Left hindlimb (tissue), 1 donor: Measurements from ENCODE around the gene MYH11.
"Not testable (repeated sequence)": the region's sequence is repeated elsewhere in the genome, so short reads cannot be mapped to it uniquely, and the experiment has no call there.

ENCODE experiments used
- DNase-seq: peaks from one replicate; pipeline ENCODE4 v3.0.0-alpha.2; 2018

The MYH11 gene

DNA sequence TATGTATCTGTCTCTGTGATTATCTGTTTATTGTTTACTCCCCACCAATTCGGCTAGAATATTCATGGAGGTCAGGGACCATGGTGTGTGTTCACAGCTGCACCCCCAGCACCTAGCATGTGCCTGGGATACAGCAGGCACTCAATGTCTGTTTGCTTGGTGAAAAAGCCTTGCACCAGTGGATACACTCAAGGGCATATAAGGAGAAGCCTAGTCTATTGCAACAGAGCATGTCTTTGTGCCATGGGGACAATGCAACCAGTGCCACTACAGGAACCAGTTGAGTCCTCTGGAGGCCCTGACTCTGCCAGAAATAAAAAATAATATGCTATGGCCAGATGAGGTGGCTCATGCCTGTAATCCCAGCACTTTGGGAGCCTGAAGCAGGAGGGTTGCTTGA, 113.2 kb downstream of the MYH11 start:
- no peak for DNase-seq

DNA sequence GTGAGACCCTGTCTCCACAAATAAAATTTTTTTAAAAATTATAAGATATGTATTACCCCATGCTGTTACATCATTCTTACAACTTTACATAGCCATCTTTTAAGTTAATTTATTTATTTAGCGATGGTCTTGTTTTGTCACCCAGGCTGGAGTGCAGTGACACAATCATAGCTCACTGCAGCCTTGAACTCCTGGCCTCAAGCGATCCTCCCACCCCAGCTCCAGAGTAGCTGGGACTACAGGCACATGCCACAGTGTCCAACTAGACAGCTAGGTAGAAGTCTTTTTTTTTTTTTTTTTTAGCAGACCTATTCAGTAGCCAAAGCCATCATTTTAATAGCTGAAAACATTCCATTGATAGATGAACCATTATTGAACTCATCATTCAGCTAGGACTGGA, 114.1 kb downstream of the MYH11 start:
- no peak for DNase-seq

DNA sequence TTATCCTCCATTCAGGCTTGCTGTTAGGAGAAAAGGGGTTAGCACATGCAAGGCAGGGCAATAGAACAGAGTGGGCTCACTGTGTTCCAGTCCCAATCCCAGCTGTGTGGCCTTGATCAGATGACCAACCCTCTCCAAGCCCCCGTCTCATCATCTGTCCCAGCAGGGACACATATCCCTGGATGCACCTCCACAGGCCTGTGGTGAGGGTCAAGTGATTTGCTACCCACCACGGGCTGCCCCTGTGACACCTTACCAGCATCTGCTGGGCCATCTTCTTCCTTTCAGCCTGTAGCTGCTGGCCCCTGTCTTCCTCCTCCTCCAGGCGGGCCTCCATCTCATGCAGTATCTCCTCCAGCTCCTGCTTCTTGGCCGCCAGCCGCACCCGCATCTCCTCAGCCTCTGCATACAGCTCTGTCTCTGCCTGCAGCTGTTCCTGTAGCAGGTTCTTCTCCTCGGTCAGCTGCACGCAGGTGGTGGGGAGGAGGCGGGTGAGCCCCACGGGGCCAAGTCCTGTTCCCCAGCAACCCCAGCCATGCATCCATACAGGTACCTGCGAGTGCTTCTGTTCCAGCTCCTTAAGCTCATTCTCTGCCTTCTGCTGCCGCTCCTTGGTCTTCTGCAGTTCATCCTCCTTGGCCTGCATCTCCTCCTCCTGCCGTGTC, 115.5 kb downstream of the MYH11 start:
- no peak for DNase-seq

DNA sequence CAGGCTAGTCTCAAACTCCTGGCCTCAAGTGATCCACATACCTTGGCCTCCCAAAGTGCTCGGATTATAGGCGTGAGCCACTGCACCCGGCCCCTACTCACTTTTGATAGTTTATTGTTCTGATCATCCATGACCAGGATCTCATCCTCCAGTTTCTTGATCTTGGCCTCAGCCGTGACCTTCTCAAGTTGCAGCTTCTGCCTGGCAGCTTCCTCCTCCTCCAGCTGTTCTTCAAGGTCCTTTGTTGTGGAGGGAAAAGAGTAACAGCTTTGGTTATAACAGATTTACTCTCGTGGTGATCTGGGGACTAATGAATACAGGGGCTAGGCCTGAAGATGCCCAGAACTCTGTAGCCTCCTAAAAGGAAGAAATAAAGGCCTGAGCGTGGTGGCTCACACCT, 116.9 kb downstream of the MYH11 start:
- no peak for DNase-seq

DNA sequence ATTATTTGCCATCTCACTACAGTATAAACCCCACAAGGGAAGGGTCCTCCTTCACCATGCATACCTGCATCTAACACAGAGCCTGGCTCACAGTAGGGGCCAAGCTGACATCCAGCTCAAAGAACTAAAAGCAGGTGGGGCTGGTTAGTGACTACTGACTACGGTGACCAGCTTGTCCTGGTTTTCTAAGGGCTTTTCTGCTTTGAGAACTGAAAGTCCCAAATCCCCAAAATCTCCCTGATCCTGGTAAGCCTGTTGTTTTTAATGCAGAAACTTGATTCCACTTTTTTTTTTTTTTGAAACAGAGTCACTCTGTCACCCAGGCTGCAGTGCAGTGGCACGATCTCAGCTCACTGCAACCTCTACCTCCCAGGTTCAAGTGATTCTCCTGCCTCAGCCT, 117.4 kb downstream of the MYH11 start:
- DNase-seq: no peak

DNA sequence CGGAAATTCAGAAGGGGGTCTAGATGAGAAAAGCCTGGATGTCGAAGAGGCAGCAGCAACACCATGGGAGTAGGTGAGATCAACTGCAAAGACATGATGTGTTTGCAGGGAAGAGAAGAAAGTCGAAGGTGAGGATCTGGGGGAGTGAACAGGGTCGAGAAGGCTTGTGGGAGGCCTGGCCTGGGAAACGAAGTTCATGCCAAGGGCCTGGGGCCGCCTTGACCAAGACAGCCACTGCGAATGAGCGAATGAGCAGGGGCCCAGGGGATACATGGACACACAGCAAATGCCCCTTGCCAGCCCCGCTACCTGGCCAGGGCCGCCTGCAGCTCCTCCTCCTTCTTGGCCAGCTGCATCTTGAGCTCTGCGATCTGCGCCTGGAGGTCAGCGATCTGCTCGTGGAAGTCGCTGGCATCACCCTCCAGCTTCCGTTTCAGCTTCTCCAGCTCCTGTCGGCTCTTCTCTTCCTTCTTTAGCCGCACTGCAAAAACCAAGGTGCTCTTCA, 119.6 kb downstream of the MYH11 start:
- no peak for DNase-seq

DNA sequence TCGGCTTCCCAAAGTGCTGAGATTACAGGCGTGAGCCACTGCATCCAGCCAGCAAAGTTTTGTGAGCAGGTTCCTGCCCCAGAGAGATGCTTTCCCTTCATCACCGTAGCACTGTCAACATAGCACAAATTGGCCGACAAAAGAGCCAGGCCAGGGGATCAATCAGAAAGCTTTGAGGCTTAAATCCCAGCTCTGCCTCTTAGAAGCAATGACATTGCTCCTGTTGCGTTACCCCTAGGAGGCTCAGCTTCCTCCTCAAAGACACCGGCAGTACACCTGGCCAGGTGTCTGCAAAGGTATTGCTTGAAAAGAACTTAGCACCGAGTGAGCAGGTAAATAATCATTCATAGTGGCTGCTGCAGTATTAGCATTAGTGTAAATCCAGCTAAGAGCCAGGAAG, 120.3 kb downstream of the MYH11 start:
- no peak for DNase-seq

DNA sequence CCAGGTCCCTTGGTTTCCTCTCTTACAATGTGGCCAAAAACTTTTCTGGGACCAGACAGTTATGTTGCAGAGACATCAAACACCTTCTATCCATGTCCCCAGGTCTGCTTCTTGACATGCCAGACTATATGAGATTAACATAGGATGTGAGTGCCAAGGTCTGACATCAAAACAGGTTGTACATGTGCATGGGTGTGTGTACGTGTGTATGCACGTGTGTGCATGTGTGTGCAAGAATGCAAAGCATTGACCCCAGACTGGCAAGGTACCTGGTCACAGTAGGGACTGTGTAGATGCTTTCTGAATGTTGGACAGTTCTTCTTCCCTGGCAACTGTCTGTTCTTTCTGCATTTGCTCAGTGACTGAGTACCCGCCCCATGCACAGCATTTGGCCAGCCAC, 121.2 kb downstream of the MYH11 start:
- DNase-seq: no peak

DNA sequence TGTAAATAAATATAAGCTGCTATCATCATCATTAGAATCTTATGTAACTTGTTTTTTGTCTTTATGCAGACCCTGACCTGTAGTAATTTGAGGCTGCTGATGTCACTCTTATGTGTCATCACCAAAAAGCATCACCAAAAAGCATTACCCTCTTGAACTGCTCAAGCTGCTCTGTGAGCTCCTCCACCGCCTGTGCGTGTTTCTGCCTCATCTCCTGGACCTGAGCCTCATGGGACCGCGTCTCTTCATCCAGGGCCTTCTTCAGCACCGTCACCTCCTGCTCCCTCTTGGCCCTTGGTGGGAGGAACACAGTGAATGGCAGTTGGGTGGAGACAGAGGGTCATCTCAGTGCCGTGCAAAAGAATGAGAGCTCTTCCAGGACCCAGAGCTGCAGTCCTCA, 124.4 kb downstream of the MYH11 start:
- DNase-seq: no peak

DNA sequence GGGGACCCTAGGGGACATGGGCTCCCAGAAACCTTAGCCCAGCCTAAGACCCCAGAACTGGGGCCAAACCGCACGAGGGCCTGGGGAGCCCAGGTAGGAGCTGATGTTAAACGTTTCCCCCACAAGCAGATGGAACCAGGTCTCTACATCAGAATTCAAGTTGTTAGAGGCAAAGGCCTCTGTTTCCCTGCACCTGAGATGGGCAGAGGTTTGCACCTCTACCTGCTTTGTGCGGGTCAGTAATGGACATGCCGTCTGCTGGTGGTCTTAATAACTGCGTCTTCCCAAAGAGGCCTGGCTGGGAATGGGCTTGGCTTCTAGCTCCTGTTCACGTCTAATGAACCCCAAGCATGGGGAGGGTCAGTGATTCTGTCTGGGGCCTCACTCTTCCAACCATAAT, 127.7 kb downstream of the MYH11 start:
- no peak for DNase-seq

DNA sequence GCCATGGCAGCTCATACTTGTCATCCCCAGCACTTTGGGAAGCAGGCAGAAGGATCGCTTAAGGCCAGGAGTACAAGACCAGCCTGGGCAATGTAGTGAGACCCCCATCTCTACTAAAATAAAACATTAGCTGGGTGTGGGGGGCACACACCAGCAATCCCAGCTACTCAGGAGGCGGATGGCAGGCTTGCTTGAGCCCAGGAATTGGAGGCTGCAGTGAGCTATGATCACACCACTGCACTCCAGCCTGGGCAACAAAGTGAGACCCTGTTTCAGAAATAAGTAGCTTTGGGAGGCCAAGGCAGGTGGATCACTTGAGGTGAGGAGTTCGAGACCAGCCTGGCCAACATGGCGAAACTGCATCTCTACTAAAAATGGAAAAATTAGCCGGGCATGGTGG, 129.1 kb downstream of the MYH11 start:
- DNase-seq: not testable (repeated sequence)

DNA sequence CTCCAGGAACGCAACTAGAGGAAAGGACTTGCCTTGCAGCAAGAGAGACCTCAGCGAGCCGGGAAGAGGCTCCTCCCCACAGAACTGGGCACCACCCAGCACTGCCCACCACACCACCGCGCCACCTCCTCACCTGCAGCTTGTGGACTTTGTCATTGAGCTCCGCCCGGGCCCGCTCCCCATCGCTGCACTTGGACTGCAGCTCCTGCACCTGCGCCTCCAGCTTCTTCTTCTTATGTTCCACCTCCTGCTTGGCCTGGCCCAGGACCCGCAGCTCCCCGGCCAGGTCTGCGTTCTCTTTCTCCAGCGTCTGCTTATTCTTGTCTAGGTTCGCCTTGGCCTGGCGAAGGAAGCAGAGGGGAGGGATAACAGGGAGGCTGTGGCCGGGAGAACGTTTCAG, 130.1 kb downstream of the MYH11 start:
- no peak for DNase-seq

DNA sequence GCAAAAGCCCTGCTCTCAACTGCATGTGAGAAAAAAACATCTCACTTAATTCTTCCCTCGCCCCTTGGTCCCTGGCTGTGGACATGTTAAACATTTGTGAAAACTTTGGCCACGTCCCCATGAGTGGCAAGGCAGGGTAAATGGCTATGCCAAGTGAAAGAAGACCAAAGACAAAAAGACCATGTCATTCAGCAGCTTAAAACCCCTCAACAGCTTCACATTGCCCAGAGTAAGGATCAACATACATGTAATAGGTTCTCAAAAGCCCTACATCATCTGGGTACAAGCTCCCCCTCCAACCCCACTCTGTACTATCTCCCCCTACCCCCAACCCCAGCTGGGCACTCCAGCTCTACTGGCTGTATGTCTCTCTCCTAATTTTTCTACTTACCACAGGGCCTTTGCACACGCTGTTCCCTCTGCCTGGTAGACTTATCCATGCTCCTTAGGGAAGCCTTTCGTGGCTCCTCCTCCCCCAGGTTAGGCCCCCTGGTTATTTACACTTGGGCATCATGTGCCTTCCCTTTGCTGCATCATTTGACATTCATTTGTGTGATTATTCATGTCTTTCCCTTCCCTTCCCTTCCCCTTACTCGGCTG, 131.1 kb downstream of the MYH11 start:
- DNase-seq: no peak

DNA sequence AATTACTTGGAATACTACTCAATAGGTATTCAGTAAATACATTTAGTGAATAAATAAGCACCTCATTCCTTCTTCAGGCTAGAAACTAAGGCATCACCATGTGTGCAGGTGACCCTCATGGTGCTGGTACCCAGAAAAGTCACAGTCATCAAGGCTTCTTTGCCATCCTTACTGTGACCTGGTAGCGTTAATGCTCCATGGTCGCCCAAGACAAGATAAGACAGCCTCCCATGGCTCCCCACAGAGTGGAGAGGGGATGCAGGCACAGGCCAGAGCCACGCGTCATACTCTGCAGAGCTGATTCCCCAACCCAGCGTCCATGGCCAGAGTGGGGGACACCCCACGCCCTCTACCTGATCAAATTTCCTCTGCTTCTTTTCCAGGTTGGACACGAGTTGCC, 133.0 kb downstream of the MYH11 start:
- DNase-seq: no peak

DNA sequence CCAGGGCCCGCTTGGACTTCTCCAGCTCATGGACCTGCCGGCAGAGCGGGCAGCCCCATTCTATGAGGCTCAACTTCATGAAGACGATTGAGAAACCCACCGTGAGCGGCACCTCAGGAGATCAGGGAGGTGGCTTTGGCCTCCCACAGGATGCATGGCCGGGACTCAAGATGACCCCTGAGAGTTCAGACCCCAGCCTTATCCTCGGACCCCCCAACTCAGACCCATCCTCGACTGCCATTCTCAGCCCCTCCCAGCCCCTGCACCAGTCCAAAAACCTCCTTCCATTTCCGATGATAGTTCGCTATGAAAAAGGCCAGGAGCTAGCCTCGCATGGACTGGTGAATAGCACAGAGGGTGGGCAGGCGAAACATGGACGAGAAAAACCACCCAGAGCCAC, 135.8 kb downstream of the MYH11 start:
- no peak for DNase-seq

DNA sequence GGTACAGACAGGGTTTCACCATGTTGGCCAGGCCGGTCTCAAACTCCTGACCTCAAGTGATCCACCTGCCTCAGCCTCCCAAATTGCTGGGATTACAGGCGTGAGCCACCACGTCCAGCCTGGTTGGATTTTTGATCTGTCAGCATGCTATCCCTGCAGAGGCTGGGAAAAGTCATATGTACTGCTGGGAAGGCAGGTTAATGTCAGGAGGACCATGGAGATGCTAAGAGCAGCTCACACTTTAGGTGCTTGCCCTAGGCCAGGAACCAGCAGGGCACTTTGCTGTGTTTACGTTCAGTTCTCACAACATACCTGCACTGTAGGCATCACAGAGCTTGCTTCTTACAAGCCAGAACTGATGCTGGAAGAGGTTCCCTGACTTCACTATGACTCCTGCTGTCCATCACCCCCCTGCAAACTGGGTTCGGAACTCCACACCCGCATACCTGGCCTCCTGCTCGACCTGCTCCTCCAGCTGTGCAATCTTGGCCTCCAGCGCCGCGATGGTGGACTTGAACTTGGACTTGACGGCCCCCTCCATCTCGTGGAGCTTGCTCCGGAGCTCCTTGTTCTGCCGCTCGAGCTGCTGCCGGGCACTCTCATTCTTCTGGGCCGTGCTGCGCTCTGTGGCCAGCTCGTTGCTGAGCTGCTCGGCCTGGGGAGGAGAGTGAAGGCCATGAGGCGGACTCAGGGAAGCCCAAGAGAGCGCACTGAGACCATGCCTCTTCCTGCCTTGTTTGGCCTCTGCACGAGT, 140.0 kb downstream of the MYH11 start:
- DNase-seq: no peak

DNA sequence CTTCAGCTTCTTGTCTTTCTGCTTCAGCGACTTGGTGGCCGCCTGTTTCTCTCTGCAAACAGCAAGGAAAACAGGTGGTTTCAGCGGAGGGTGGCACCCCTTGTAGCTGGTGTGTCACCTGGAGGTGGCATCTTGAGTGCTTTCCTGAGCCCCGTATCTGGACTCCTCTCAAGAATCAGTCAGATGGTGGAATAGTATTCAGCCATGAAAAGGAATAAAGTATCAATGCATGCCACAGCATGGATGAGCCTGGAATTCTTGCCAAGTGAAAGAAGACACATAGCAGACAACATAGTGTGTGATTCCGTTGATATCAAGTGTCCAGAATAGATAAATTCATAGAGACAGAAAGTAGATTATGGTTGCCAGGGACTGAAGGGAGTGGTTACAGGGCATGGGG, 141.6 kb downstream of the MYH11 start:
- DNase-seq: no peak

DNA sequence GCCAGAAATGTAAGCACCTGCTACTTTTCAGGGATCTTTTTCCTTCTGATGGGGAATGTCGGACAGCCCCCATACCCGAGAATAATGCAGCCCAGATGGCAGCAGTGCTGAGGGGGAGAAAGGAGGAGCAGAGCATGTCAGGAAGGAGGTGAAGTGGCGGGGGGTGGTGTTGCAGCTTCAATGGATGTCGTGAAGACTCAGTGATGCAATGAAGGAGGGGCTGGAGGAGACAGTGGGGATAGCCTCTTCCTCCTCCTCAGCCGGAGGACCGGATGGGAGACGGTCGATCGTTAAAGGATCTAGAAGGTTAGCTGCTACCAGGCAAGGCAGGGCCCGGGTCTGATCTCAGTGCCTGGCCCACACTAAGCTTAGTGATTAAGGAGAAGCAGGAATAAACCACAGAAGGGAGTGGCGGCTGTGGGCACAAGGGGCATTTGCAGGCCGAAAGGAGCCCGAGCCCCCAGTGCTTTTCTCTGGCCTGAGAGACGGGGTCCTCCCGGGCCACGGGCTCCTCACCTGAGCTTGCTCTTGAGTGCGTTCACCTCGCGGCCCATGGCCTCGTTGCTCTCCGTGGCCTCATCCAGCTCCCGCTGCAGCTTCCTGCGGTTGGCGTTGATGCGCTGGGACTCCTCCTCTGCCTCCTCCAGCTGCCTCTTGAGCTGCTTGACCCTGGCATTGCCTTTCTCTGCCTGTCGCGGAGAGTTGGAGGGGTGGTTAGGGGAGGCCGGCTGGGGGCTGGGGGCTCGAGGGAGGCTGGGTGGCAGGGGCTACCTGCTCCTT, 142.2 kb downstream of the MYH11 start:
- no peak for DNase-seq

DNA sequence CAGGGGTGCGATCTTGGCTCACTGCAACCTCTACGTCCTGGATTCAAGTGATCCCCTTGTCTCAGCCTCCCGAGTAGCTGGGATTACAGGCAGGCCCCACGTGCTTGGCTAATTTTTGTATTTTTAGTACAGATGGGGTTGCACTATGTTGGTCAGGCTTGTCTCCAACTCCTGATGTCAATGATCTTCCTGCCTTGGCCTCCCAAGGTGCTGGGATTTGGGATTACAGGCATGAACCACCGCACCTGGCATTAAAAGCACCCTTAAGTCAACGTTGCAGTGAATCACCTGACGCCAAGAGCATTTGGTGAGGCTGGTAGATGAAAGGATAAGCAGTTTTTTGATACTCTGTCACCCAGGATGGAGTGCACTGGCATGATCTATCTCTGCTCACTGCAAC, 147.8 kb downstream of the MYH11 start:
- DNase-seq: no peak

DNA sequence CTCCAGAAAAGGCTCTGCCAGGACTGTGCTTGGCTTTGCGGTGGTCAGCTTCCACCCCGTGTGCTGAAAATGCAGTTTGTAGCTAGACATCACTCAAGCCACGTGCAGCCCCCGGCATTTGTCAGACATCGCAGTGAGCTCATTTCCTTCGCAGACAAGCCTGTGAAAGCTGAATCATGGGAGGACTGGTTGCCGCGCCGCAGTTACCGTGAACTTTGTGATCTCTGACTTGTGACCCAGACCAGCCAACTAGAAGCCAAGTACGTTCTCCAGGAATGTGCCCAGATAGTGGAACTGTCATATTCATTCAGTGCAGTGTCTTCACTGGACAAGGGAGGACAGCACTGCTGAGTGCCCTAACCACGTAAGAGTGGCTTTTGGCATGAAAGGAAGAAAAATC, 148.7 kb downstream of the MYH11 start:
- DNase-seq: no peak

DNA sequence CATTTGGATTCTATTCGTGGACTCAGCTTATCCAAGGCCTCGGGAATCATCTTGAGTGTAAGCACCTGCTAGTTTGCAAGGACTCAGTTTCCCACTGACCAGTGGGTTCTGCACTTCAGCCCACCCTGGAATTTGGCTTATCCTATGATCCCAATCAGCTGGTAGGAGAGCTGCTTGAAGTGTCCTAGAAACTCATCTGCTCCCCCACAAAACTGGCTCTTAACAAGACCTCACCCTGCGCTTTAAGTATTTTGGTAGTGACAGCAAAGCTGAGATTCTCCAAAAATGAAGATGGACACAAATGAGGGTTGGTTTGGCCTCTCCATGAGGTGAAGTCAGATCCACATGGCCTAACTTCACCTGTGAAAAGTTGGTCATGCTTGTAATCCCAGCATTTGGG, 149.5 kb downstream of the MYH11 start:
- no peak for DNase-seq

DNA sequence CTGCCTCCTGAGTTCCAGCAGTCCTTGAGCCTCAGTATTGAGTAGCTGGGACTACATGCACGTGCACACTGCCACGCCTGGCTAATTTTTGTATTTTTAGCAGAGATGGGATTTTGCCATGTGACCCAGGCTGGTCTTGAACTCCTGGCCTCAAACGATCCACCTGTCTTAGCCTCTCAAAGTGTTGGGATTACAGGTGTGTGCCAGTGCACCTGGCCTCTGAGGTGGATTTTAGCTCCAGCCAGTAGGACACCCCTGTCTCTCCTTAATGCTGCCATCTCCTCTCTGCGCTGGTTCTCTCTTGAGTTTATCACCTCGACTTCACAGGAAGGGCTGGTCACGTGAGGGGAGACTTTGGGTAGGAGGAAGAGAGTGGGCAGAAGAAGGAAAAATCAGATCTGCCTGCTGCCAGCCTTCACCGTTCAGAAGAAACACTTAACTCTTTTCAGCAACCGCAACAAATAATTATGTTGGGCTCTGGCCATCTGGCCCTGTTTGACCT, 151.7 kb downstream of the MYH11 start:
- DNase-seq: no peak

DNA sequence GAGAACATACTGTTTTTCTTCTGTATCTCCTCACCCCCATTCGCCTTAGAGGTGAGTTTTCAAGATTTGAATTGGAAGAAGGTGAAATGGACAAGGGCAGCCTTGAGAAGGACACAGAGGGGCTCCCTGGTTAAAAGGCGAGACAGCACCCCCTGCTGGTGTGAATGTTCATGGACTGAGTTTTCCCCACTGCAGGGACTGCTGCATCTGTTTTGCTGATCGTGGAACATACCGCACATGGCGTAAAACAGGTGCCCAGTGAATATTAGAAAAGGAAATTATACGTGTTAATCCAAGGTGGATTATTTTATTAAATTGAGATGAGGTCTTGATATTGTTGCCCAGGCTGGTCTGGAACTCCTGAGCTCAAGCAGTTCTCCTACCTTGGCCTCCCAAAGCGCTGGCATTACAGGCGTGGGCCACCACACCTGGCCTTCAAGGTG, 152.3 kb downstream of the MYH11 start:
- DNase-seq: peak; percentile 62
